Suppressor macrophage treated with lipopolysaccharide for 4 hours (primary cell): ENCODE data around the gene NEURL3.
"Not testable (repeated sequence)": the region's sequence is repeated elsewhere in the genome, so short reads cannot be mapped to it uniquely, and the experiment has no call there.

Experiments
- DNase-seq: peaks from one replicate; pipeline ENCODE4 v3.0.0-alpha.2; 2020

NEURL3 gene

DNA sequence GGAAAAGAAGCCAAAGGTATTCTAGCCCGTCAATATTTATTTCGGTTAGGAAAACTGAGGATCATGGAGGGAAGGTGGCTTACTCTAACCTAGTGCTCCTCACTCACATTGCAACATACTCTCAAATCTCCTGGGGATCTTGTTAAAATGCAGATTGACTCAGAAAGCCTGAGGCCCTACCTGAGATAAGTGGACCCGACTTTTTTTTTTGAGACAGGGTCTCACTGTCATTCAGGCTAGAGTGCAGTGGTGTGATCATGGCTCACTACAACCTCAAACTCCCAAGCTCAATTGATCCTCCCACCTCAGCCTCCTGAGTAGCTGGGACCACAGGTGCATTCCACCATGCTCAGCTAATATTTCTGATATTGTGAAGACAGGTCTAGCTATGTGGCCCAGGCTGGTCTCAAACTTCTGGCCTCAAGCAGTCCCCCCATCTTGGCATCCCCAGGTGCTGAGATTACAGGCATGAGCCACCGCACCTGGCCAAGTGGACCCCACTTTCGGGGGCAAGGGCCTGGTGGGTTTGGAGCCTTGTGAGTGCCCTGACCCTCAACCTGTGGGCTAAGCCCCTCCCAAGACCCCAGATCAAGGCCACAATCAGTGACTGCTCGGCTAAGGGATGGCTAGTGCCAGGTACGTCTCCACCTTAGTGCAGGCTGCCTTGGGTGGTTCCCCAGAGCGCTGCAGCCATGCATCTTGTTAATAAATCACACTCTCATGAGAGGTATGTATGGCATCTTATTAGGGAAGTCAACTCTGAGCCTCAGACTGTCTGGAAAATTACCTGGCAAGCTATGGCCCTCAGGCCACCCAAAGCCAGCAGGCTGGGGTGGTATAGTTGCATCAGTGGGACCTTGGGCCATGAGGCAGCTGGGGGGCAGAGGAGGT lies 1.1 kb upstream of the NEURL3 start:
- no peak for DNase-seq

DNA sequence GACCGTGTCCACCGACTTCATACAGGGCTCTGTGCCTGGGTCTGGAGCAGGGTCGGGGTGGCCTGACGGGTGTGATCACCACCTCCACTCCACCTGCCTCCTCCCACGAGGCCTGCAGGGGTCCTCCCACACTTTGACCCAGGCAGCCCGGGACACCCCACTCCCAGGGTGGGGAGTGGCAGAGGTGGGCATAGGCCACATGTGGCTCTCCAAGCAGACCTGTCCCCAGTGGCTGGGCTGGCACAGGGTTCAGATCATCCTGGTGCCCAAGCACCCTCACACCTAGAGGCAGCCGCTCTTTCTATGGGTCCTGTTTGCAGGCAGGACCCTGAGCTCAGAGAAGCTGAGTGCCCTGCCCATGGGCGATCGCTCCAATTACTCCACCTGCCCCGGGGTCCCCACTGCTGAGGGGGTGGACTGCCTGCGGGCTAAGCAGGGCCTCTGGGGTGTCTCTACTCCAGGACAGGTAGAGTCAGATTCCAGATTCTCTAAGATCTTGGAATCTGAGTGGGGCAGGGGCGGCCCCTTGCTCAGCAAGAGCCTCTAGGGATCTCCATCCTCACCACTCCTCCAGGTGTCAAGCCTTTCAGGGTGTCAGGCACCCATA lies 1.4 kb downstream of the NEURL3 start:
- DNase-seq: no peak

DNA sequence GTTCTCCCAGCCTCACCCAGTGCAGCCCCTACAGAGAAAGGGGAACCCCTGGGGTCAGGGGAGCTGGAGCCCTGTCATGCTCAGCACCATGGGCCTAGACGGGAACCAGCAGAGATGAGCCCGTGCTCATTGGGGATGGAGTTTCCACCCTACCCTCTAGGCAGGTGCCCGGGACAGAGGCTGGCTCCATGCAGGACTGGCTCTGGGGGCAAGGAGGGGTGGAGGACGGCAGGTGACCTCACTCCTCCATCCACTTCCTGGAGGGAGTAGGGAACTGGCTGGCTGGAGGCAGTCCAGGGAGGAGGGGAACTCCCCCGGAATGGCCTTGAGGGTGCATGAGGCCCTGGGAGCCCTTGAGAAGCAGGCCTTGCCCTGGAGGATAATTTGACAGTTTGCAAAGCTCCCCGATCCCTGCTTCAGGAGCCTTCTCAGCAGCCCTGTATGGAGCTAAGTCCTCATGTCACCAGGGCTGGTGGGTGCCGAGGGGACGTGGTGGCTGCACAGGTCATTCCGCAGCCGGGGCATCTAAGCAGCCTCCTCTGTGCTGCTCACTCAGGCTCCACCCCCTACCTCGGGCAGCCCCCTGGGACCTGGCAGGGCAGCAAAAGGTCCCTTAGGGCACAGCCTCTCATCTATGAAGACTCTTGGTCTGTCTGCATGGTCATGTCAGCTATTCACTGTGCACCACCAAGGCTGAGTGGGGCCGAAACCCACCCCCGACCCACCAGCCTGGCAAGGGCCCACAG lies 2.1 kb downstream of the NEURL3 start:
- DNase-seq: peak; percentile 67

GRCh38 chr2:96501886-96502810 lies 3.0 kb downstream of the NEURL3 start:
- DNase-seq: no peak

DNA sequence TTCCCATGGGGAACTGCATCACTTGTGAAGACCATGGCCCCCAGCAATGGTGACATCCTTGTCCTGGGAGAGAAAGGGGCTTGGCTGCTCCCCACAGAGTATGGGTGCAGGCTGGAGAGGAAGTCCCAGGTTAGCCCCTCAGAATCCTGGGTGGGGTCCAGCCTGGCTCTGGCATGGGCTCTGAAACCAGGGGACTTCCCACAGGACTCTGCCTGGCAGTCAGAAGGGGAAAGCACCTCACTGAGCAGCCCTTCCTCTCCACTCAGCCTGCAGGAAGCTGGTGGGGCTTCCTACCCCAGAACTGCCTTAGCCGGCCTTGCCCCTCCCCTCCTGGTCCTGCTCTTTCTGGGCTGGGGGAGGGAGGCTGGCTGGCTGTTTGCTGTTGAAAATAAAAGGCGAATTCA lies 3.7 kb downstream of the NEURL3 start:
- DNase-seq: peak; percentile 74

DNA sequence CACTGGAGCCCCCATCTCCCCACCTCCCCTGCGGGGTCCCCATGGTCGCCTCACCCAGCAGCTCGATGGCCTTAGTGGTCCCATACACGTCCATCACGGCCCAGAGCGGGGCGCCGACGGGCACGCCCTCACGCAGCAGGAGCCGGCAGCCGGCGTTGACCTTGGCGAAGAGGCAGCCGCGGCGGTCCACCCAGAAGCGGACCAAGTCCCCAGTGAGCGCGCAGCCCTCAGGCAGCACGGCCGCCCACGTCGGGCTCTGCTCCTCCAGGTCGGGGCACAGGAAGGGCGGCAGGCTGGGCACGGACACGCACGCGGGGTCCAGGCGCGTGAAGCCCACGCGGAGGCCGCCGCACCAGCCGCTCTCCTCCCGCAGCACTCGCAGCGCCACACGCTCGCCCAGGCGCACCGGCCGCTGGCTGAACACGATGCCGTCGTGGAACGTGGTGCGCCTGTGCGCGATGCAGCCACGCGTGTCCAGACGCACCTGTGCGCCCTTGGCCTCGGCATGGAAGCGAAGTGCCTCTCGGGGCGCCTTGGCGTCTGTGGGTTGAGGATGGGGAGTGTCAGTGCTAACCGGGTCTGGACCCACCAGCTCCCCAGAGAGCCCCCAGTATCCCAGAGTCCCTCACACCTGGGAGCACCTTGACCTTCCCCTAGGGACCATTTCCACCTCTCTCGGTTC lies 4.6 kb downstream of the NEURL3 start:
- DNase-seq: no peak

DNA sequence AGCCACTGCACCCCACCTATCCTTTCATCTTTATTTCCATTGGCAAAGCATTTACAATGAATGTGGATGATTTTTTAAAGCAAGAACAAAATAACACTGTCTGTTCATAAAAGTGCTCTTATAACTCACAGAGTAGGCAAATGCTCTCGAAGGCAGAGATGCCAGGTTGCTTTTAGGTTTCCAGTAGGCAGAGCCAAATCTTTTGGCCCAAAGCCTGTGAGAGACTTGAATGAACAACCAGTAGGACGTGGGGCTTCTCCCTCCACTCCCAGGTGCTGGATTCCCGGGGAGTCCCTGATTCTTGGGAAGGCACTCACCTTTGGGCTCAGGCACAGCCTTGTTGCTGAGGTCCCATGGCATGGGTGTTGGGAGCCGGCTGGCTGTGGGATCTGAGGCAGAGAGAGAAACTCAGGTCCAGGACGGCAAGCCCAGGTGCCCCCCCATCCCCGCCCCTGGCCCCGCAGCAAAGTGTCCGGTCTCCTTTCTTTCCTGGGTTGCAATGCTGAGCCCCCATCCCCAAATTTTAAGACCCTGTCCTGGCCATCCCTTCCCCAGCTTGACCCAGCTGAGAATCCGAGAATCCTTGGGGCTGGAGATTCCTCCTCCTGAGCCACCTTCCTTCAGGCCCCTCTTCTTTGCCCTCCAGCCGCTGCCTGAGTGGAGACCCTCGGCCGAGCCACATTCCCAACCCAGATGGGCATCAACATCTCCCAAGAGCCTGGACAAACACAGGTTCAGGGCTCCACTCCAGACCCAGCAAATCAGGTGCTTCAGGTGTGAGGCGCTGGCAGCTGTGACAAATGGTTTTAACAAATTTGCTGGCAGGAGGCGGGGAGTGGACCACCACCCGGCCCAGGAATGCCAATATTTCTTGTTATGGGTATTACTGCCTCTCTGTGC lies 5.8 kb downstream of the NEURL3 start:
- no peak for DNase-seq

- DNase-seq: not testable (repeated sequence)
Observed at GRCh38 chr2:96498611-96499010, 6.5 kb downstream of the NEURL3 start.

DNA sequence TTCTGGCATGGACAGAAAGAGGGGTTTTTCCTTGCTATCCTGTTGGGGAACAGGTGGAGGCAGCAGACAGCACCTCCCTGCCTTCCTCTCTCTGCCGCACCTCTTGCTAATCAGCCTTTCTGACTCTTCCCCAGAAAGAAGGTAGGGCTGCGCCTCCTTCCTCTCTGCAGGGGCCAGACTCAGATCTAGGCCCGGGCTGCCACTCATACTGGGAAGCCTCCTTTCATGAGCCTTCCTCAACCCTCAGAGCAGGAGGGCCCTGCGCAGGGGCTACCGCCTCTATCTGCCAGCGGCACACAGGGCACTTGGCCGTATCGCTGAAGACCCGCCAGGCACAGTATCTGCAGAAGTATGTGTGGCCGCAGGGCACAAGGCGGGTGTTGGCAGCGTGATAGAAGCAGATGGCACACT lies 7.1 kb downstream of the NEURL3 start:
- DNase-seq: no peak

- DNase-seq: no peak
Observed at GRCh38 chr2:96495982-96496629, 9.1 kb downstream of the NEURL3 start.

DNA sequence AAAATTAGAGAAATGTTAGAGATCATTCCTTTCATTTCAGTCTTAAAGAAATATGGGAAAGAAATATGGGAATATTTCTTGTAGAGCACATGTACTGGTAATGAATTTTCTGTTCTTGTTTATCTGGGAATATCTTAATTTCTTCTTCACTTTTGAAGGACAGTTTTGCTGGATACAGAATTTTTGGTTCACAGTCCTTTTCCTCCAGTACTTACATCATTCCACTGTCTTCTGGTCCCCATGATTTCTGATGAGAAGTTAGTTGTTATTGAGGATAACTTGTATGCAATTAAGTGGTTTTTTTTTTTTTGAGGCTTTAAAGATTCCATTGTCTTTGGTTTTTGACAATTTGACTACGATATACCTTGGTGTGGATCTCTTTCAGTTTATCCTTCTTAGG lies 11.0 kb downstream of the NEURL3 start:
- no peak for DNase-seq

DNA sequence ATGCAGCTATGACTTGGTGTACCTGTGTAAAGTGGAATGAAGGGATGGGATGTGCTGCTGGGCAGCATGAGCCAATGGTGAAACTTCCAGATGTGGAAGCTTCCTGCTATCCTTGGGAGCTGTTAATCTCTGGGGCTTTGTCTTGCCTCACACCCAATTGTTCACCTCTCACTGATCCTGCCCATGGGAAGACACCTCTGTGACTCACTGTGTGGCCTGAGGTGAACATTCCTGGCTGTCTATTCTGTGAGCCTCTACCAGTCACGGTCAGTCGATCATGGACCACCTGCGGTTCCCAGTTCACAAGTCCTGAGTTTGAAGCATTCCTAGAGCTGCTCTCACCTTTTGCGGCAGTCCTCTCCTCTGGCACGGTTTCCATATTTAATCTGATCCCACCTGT lies 12.1 kb downstream of the NEURL3 start:
- DNase-seq: no peak

GRCh38 chr2:96491860-96492497 lies 13.2 kb downstream of the NEURL3 start:
- no peak for DNase-seq

- peak; percentile 89 for DNase-seq
Observed at GRCh38 chr2:96489663-96490062, 15.5 kb downstream of the NEURL3 start.

GRCh38 chr2:96489261-96489660 lies 15.9 kb downstream of the NEURL3 start:
- DNase-seq: no peak

DNA sequence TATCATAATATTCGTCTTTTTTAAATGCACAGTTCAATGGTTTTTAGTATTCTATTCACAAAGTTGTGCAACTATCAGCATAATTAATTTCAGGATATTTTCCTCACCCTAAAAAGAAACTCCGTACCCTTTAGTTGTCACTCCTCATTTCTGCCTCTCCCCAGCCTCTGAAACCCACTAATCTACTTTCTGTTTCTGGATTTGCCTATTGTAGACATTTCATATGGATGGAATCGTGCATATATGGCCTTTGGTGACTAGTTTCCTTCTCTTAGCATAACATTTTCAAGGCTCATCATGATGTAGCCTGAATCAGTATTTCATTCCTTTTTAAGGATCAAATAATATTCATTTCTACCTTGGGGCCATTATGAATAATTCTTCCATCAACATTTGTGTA lies 18.5 kb downstream of the NEURL3 start:
- DNase-seq: peak; percentile 80

GRCh38 chr2:96485751-96486651 lies 19.2 kb downstream of the NEURL3 start:
- DNase-seq: peak; percentile 99

DNA sequence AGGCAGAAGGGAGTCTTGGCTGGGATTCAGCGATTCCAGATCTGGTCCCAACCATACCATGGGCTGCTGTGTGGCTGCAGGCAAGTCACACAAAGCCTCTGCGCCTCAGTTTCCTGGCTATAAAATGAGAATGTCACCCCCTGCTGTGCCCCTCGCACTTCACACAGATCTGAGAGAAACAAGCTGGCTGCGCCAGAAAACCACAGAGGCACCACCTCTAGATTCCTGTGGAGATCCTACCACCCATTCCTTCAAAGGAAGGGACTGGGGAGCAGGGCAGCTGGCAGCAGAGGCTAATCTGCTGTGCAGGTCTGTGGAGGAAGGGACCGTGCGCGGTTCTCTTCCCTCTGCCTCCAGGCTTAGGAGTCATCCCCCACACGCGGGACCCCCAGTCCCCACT lies 19.8 kb downstream of the NEURL3 start:
- no peak for DNase-seq

DNA sequence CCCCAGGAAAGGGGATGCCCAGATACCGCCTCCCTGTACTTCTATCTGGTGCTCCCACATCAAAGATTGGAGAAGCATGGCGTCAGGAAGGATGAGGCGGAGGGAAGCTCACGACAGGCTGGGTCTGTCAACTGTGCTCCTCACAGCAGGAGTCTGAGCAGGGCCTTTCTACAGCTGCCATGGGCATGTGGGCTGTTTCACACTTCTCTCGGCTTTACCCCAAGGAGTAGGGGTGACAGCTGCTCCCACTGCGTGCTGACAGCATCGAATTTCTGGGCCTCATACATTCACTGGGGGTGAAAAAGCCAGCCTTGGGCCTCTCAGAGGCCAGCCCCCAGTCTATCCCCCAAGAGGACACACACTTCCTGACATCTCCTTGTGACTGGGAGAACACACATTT lies 21.1 kb downstream of the NEURL3 start:
- DNase-seq: no peak
